Mesodermal cell (in vitro differentiated cells): ENCODE measurements around the gene GPC1.

Experiments
- H3K27ac ChIP-seq: 2 replicates; pipeline ENCODE4 v1.7.0; 2013; ENCODE audit warnings: mild to moderate bottlenecking, low read depth, low read length, moderate library complexity; ENCODE audit not compliant: severe bottlenecking
- H3K36me3 ChIP-seq: 2 replicates; pipeline ENCODE4 v1.7.1; 2013; ENCODE audit warnings: mild to moderate bottlenecking, low read length, moderate library complexity; ENCODE audit not compliant: control insufficient read depth, insufficient read depth
- H3K4me1 ChIP-seq: one replicate; pipeline ENCODE4 v1.7.1; 2013; ENCODE audit warnings: mild to moderate bottlenecking, low read length; ENCODE audit not compliant: insufficient read depth, control insufficient read depth, poor library complexity, severe bottlenecking
- H3K4me3 ChIP-seq: 2 replicates; pipeline ENCODE4 v1.7.0; 2013; ENCODE audit warnings: low read length, control low read depth, mild to moderate bottlenecking; ENCODE audit not compliant: insufficient read depth, poor library complexity, severe bottlenecking; ENCODE audit errors: extremely low read depth
- H3K9me3 ChIP-seq: 2 replicates; pipeline ENCODE4 v1.7.1; 2013; ENCODE audit warnings: mild to moderate bottlenecking, low read length, moderate library complexity; ENCODE audit not compliant: control insufficient read depth
- WGBS, 2 experiments: methylation state at CpG; one replicate each; pipeline ENCODE4 v1.1.5; 2013; ENCODE audit warnings: missing lambda C conversion rate in 2 of 2; ENCODE audit not compliant: insufficient coverage in 2 of 2; 5-methylcytosine and 5-hydroxymethylcytosine counted together

The GPC1 gene

GRCh38 chr2:240468303-240469238, 33.1 kb downstream of the GPC1 start:
- Histone ChIP-seq H3K36me3 (peaks cover 10% of the 10 kb centered on the region), H3K4me1 (no peaks in the 10 kb centered on the region), H3K9me3 (no peaks in the 10 kb centered on the region), H3K4me3 (no peak overlapping the region), H3K27ac (no peak overlapping the region)
- WGBS, 2 experiments, result 89 to 93% methylated on average over 13 to 18 of the region's 20 CpGs

- WGBS, 2 experiments, result 63 to 68% methylated on average over 8 to 9 of the region's 10 CpGs
- no peak overlapping the region for H3K4me3 ChIP-seq
- peaks cover 7% of the 10 kb centered on the region for H3K36me3 ChIP-seq
- no peak overlapping the region for H3K27ac ChIP-seq
- no peaks in the 10 kb centered on the region for H3K9me3 ChIP-seq
- no peaks in the 10 kb centered on the region for H3K4me1 ChIP-seq
Measured at GRCh38 chr2:240469239-240469636, 33.8 kb downstream of the GPC1 start.

GRCh38 chr2:240469740-240470139, 34.3 kb downstream of the GPC1 start:
- Histone ChIP-seq H3K27ac (no peak overlapping the region), H3K36me3 (peaks cover 4% of the 10 kb centered on the region), H3K4me1 (no peaks in the 10 kb centered on the region), H3K9me3 (no peaks in the 10 kb centered on the region), H3K4me3 (no peak overlapping the region)
- 96 to 97% methylated on average over 6 of the region's 6 CpGs for WGBS, 2 experiments

GRCh38 chr2:240472078-240472790, 36.8 kb downstream of the GPC1 start:
- H3K36me3 ChIP-seq, result no peaks in the 10 kb centered on the region
- no peaks in the 10 kb centered on the region for H3K9me3 ChIP-seq
- no peak overlapping the region for H3K4me3 ChIP-seq
- no peak overlapping the region for H3K27ac ChIP-seq
- 89 to 100% methylated on average over 3 to 11 of the region's 11 CpGs for WGBS, 2 experiments
- no peaks in the 10 kb centered on the region for H3K4me1 ChIP-seq

- Histone ChIP-seq H3K4me1 (no peaks in the 10 kb centered on the region), H3K36me3 (no peaks in the 10 kb centered on the region), H3K27ac (no peak overlapping the region), H3K9me3 (no peaks in the 10 kb centered on the region), H3K4me3 (no peak overlapping the region)
- 100% methylated on average over 2 of the region's 4 CpGs; no CpG with 5 or more reads in 1 of the 2 experiments for WGBS, 2 experiments
Measured at GRCh38 chr2:240473211-240473610, 37.7 kb downstream of the GPC1 start.

GRCh38 chr2:240477916-240478315, 42.5 kb downstream of the GPC1 start:
- no peaks in the 10 kb centered on the region for H3K36me3 ChIP-seq
- no peak overlapping the region for H3K27ac ChIP-seq
- H3K4me1 ChIP-seq, result no peaks in the 10 kb centered on the region
- no peak overlapping the region for H3K4me3 ChIP-seq
- 91 to 97% methylated on average over 10 to 12 of the region's 13 CpGs for WGBS, 2 experiments
- H3K9me3 ChIP-seq, result no peaks in the 10 kb centered on the region

GRCh38 chr2:240478346-240479110, 43.1 kb downstream of the GPC1 start:
- WGBS, 2 experiments, result 92 to 96% methylated on average over 17 to 18 of the region's 21 CpGs
- no peaks in the 10 kb centered on the region for H3K36me3 ChIP-seq

GRCh38 chr2:240479111-240479501, 43.6 kb downstream of the GPC1 start:
- H3K9me3 ChIP-seq, result no peaks in the 10 kb centered on the region
- no peak overlapping the region for H3K4me3 ChIP-seq
- WGBS, 2 experiments, result 77 to 86% methylated on average over 12 of the region's 12 CpGs
- no peak overlapping the region for H3K27ac ChIP-seq
- H3K36me3 ChIP-seq, result no peaks in the 10 kb centered on the region
- no peaks in the 10 kb centered on the region for H3K4me1 ChIP-seq

More at GRCh38 chr2:240478346-240479110, 43.1 kb downstream of the GPC1 start:
- H3K9me3 ChIP-seq, result no peaks in the 10 kb centered on the region
- no peak overlapping the region for H3K4me3 ChIP-seq
- no peak overlapping the region for H3K27ac ChIP-seq
- no peaks in the 10 kb centered on the region for H3K4me1 ChIP-seq

- no peak overlapping the region for H3K27ac ChIP-seq
- no peaks in the 10 kb centered on the region for H3K36me3 ChIP-seq
- no peaks in the 10 kb centered on the region for H3K4me1 ChIP-seq
- H3K4me3 ChIP-seq, result no peak overlapping the region
- no peaks in the 10 kb centered on the region for H3K9me3 ChIP-seq
- 92 to 94% methylated on average over 20 to 23 of the region's 25 CpGs for WGBS, 2 experiments
Measured at GRCh38 chr2:240480834-240481623, 45.6 kb downstream of the GPC1 start.

GRCh38 chr2:240481720-240482119, 46.3 kb downstream of the GPC1 start:
- H3K36me3 ChIP-seq, result no peaks in the 10 kb centered on the region
- no peaks in the 10 kb centered on the region for H3K9me3 ChIP-seq
- no peaks in the 10 kb centered on the region for H3K4me1 ChIP-seq
- WGBS, 2 experiments, result 95 to 98% methylated on average over 4 to 5 of the region's 5 CpGs
- no peak overlapping the region for H3K4me3 ChIP-seq
- no peak overlapping the region for H3K27ac ChIP-seq
